ENCODE measurements around the gene TRIM64. TPM values are rescaled to one million over a fixed set of nuclear protein-coding genes. Genes with fewer than 3 reads are reported as not detected.
"Not testable (repeated sequence)": the region's sequence is repeated elsewhere in the genome, so short reads cannot be mapped to it uniquely, and the experiment has no call there.

TRIM64 gene
- total RNA-seq, result not detected in 2 replicates

DNA sequence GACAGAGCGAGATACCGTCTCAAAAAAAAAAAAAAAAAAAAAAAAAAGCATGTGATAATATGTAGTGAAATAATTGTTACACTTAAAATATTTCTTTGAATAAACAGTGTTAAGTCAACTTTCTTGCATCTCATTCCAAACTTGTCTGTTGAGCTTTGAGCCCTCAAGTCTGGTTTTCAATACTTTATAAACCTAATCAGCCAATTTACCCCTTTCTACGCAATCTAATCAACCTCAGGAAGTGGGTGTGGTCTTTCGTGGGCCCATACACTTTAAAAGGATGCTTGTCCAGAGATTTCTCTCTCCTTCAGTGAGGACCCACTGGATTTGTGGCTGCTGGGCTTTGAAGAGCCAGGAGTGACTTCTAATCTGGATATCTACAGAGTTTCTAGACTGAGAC lies at the start of gene TRIM64:
TRIM64 (plus strand) TSS at position 301 of the 400 bp plus-strand sequence. CDS start 2,467 bp downstream, outside the sequence.
- H4K20me1 ChIP-seq (ENCODE audit: insufficient read depth, low read length); H2AFZ ChIP-seq (ENCODE audit: low read length); H3K79me2 ChIP-seq (ENCODE audit: insufficient read depth, low read length); H3K4me1 ChIP-seq (ENCODE audit: insufficient read depth, low read length); H3K9me3 ChIP-seq (ENCODE audit: low read depth, low read length); H3K4me3 ChIP-seq (ENCODE audit: insufficient read depth, low read length); DNase-seq (ENCODE audit: insufficient read length, low spot score, missing footprints); H3K36me3 ChIP-seq (ENCODE audit: insufficient read depth, low read length); H3K4me2 ChIP-seq (ENCODE audit: insufficient read depth, low read length); H3K27ac ChIP-seq (ENCODE audit: low read depth, low read length); H3K27me3 ChIP-seq (ENCODE audit: insufficient read depth, low read length): not testable (repeated sequence)

GRCh38 chr11:89922195-89922660 lies 43.6 kb upstream of the TRIM64 start, which contains the start of gene TRIM49D1:
TSS of gene TRIM49D1 (minus strand) at chr11:89922245. CDS start at chr11:89917710, 4,535 bp downstream.
- H3K36me3 ChIP-seq (ENCODE audit: insufficient read depth, low read length), result no peaks in the 10 kb centered on the region
- H4K20me1 ChIP-seq (ENCODE audit: insufficient read depth, low read length), result no peaks in the 10 kb centered on the region
- H3K79me2 ChIP-seq (ENCODE audit: insufficient read depth, low read length), result no peaks in the 10 kb centered on the region
- no peak within 1 kb of the TSS for H3K4me3 ChIP-seq (ENCODE audit: insufficient read depth, low read length)
- no peaks in the 10 kb centered on the region for H3K27me3 ChIP-seq (ENCODE audit: insufficient read depth, low read length)
- no peaks in the 10 kb centered on the region for H3K4me1 ChIP-seq (ENCODE audit: insufficient read depth, low read length)
- no peaks in the 10 kb centered on the region for H3K9me3 ChIP-seq (ENCODE audit: low read depth, low read length)
- H3K27ac ChIP-seq (ENCODE audit: low read depth, low read length), result no peak within 1 kb of the TSS
- H3K4me2 ChIP-seq (ENCODE audit: insufficient read depth, low read length), result no peak within 1 kb of the TSS
- no peak within 1 kb of the TSS for H2AFZ ChIP-seq (ENCODE audit: low read length)
- DNase-seq (ENCODE audit: insufficient read length, low spot score, missing footprints), result no peak
- TF ChIP-seq CTCF (IDR thresholded peaks at IDR 0.05; ENCODE audit: extremely low read depth, low read depth, low read length), result no peak

GRCh38 chr11:89923764-89924163 lies 42.1 kb upstream of the TRIM64 start, which contains the start of gene TRIM49D2:
TSS of gene TRIM49D2 (plus strand) at chr11:89924064. CDS start at chr11:89926762, 2,698 bp downstream.
- H3K9me3 ChIP-seq (ENCODE audit: low read depth, low read length); H2AFZ ChIP-seq (ENCODE audit: low read length): not testable (repeated sequence)

GRCh38 chr11:89960833-89961232 lies 5.0 kb upstream of the TRIM64 start:
- H3K36me3 ChIP-seq (ENCODE audit: insufficient read depth, low read length); DNase-seq (ENCODE audit: insufficient read length, low spot score, missing footprints); H3K27me3 ChIP-seq (ENCODE audit: insufficient read depth, low read length); H3K27ac ChIP-seq (ENCODE audit: low read depth, low read length); H3K4me3 ChIP-seq (ENCODE audit: insufficient read depth, low read length); H3K4me2 ChIP-seq (ENCODE audit: insufficient read depth, low read length); H2AFZ ChIP-seq (ENCODE audit: low read length); H4K20me1 ChIP-seq (ENCODE audit: insufficient read depth, low read length); H3K4me1 ChIP-seq (ENCODE audit: insufficient read depth, low read length); H3K79me2 ChIP-seq (ENCODE audit: insufficient read depth, low read length); H3K9me3 ChIP-seq (ENCODE audit: low read depth, low read length): not testable (repeated sequence)

More at GRCh38 chr11:89923764-89924163, 42.1 kb upstream of the TRIM64 start, which contains the start of gene TRIM49D2:
- not testable (repeated sequence) for H3K27me3 ChIP-seq (ENCODE audit: insufficient read depth, low read length); H3K27ac ChIP-seq (ENCODE audit: low read depth, low read length); H3K36me3 ChIP-seq (ENCODE audit: insufficient read depth, low read length); H3K4me1 ChIP-seq (ENCODE audit: insufficient read depth, low read length); H4K20me1 ChIP-seq (ENCODE audit: insufficient read depth, low read length); H3K79me2 ChIP-seq (ENCODE audit: insufficient read depth, low read length); H3K4me3 ChIP-seq (ENCODE audit: insufficient read depth, low read length); DNase-seq (ENCODE audit: insufficient read length, low spot score, missing footprints); H3K4me2 ChIP-seq (ENCODE audit: insufficient read depth, low read length)

Small RNA genes within 50 kb of the gene (small RNA-seq; reads per million reads assigned to genes)
- not detected for gene AP004607.1

Other genes starting within 250 kb of the TRIM64 start
- gene TRIM49, start 157.5 kb upstream of the TRIM64 start, total RNA-seq, result not detected in 2 replicates
- not detected in 2 replicates for gene TRIM64B, start 87.5 kb upstream of the TRIM64 start, total RNA-seq
- gene TRIM49D1, start 43.8 kb upstream of the TRIM64 start, total RNA-seq, result not detected in 2 replicates
- 0.29 TPM in 1 of 2 replicates, not detected in the other for gene TRIM49D2, start 42.0 kb upstream of the TRIM64 start, total RNA-seq
- gene TRIM49C, start 65.1 kb downstream of the TRIM64 start, total RNA-seq, result not detected in 2 replicates
- not detected in 2 replicates for gene UBTFL1, start 119.9 kb downstream of the TRIM64 start, total RNA-seq
- gene NAALAD2, start 168.6 kb downstream of the TRIM64 start, total RNA-seq, result 0.59 and 1.8 TPM in 2 replicates